Stimulated activated CD8-positive, alpha-beta memory T cell treated with anti-CD3 and anti-CD28 coated beads, Interleukin-7, amount 100 ng/mL, for 1 hour (primary cell): Measurements from ENCODE around the gene TMTC2.
"Not testable (repeated sequence)": the region's sequence is repeated elsewhere in the genome, so short reads cannot be mapped to it uniquely, and the experiment has no call there.

Experiments
- DNase-seq, 2 donors: peaks; one replicate each; pipeline ENCODE4 v3.0.0-alpha.2; 2020; ENCODE audit warnings: low read depth in 2 of 2

The TMTC2 gene

DNA sequence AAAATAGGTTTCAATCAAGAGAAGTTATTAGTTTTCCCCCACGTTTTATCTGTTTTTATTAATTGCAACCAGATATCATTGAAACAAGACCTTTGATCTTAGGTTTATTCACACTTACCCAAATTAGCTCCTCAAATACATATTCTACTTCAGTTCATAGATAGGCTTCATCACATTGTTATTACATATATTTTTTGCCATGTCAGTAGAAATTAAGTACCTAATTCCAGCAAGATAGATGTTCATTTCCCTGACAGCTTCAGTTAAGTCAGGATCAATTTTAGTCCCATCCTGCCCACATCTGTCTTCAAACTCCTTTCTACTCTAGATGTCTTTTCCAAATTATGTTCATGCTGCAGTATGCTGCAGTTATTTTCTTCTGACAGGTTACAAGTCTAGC lies 388.8 kb downstream of the TMTC2 start:
- DNase-seq, result no peak

DNA sequence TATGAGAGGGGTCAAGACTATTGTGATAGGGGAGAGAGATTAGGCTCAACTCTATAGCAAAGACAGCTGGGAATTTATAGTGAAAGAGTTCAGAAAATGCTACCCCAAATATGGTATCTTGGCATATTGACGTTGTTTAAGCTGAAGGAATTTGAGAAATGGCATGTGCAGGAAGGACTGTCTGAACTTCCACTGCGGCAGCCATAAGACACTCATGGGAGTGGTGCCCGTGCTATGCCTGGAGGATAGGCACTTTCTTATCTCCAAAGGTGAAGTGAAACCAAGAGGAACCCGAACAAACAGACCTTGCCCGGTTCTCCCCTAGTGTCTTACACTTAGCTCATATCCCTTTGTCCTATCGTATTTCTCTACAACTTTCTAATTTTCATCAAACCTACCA lies 390.3 kb downstream of the TMTC2 start:
- no peak for DNase-seq

GRCh38 chr12:83082690-83083276 lies 396.1 kb downstream of the TMTC2 start:
- DNase-seq, result no peak

GRCh38 chr12:83083616-83084015 lies 396.9 kb downstream of the TMTC2 start:
- no peak for DNase-seq

- DNase-seq, result no peak
Observed at GRCh38 chr12:83084516-83085234, 398.0 kb downstream of the TMTC2 start.

DNA sequence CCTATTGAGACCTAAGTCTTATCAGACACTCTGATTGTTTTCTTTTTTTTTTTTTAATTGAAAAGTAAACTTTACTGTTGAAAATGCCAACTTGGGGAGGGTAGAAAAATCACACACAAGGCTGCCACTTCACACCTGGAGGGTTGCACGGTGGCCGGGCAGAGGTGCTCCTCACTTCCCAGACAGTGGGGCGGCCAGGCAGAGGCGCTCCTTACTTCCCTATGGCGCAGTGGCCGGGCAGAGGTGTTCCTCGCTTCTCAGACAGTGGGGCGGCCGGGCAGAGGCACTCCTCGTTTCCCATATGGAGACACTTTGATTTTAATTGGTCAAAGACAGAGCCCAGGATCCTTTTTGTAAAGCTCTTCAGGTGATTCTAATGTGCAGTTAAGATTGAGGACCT lies 399.3 kb downstream of the TMTC2 start:
- no peak for DNase-seq

- DNase-seq, result no peak
Observed at GRCh38 chr12:83089575-83089974, 402.9 kb downstream of the TMTC2 start.

DNA sequence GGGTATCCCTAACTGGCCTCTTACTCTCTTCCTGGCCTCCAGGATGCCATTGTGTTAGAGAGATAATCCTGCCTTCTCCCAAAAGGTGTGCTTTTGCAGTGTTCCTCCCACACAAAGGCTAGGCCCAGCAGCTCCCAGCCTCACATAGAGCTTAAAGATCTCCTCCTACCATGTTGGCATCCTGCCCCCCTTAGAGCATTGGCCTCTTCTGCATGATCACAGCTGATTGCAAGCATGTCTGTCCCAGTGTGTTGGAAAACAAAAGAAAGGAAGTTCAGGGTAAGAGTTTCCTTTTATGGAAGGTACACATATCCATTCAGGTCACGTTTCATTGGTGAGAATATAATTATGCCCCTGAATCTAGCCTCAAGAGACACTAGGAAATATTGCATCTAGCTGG lies 405.4 kb downstream of the TMTC2 start:
- DNase-seq, result no peak

DNA sequence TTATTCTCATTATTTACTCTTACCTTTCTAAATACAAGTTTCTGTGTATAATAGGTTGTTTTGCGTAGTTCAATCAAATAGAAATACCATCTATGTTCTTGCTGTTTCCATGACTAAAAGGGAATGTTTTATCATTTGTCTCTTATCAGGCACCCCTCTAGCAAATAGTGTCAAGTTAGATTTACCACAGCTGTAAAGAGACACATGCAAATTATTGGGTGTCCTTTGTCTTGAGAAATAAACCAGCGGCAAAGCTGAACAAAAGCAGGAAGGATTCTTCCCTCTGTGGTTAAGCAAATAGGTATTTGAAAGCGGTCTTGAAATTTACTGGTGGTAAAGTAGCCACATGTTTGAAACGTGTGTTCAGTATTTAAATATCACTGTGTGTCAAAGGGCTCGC lies 405.9 kb downstream of the TMTC2 start:
- DNase-seq, result no peak

GRCh38 chr12:83093426-83093825 lies 406.7 kb downstream of the TMTC2 start:
- DNase-seq, result no peak

GRCh38 chr12:83097643-83098342 lies 411.1 kb downstream of the TMTC2 start:
- DNase-seq, result no peak

DNA sequence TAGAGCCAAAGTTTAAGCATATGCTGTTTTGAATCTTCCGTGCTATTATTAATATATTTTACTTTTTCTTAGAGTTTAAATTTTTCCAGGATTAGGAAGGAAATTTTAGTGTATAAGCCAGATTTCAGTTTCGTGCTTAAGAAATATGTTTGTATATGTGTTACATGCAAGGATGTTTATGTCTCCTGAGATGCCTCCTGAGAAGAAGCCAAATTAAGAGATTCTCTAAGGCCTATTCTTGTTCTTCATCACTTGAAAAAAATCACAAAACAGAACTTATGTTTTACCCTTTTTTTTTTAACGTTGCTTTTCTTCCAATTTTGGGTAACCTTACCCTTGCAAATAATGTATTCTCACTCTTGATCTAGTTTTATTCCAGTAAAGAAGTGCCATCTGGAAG lies 412.7 kb downstream of the TMTC2 start:
- no peak for DNase-seq

GRCh38 chr12:83102499-83102898 lies 415.8 kb downstream of the TMTC2 start:
- no peak for DNase-seq

GRCh38 chr12:83106873-83107272 lies 420.2 kb downstream of the TMTC2 start:
- DNase-seq, result no peak

GRCh38 chr12:83110424-83110823 lies 423.7 kb downstream of the TMTC2 start:
- DNase-seq, result no peak

DNA sequence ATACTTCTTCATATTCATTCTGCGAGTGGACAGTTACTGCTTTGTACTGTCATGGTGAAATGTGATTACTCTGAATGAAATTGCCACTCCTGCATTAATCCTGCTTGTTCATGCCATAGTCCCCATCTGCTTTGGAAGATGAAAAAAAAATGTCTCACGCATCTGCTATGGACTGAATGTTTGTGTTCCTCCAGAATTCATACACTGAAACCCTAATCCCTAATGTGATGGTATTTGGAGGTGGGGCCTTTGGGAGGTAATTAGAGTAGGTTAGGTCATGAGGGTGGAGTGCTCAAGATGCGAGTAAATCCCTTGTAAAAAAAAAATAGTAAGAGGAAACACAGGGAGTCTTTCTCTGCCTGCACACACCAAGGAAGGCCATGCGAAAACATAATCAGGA lies 427.2 kb downstream of the TMTC2 start:
- DNase-seq, result no peak

DNA sequence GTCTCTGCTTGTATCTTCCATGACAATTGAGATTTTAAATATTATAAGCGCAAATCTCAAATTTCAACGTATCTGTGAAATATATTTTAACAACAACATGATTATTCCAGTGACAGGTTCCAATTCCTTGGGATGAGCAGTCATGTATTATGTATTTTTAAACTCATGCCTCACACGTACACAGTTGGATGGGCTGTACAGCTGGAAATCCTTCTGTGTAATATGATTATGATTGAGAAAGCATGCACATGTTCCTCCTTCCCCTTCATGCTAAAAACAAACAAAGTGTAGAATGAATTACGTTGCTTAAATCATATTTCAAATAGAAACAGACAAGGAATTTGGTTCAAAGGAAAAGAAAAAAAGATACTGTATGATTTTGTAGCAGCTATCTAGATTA lies 428.3 kb downstream of the TMTC2 start:
- DNase-seq, result no peak

DNA sequence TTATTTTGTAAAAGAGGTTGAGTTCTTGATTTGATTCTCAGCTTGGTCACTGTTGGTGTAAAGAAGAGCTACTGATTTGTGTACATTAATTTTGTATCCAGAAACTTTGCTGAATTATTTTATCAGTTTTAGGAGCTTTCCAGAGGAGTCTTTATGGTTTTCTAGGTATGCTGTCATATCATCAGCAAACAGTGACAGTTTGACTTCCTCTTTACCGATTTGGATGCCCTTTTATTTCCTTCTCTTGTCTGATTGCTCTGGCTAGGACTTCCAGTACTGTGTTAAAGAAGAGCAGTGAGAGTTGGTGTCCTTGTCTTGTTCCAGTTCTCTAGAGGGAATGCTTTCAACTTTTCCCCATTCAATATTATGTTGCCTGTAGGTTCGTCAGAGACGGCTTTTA lies 431.2 kb downstream of the TMTC2 start:
- DNase-seq, result not testable (repeated sequence)

GRCh38 chr12:83121897-83122622 lies 435.4 kb downstream of the TMTC2 start:
- DNase-seq, result no peak

DNA sequence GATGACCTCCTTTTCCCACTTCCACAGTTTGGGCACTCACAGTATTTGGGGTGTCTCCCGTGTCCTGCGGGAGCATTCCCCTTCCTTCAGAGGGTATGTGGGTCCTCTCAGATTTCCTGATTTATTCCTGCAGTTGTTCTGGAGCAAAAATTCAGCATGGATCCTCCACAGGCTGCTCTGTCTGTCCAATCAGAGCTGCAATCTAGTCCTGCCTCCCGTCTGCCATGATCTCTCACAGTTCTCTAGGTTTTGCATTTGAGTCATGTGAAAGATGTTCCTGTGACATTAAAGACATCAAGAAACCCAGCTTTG lies 435.9 kb downstream of the TMTC2 start:
- no peak for DNase-seq

DNA sequence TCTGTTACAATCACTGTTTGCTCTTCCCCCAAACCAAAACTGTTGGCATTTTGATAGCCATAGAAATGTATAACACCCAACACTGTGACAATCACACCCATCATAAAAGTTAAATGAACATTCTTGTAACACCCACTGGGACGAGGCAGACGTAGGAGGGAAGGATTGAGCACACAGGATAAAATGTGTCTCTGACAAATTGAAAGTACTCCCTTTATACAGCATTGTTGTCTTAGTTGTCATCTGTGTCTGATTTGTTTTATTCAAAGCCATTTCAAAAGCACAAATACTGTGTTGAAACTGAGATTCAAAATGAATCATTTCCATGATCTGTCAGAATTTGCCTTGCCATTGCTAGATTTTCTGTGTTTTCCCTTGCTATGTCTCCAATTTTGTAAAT lies 436.3 kb downstream of the TMTC2 start:
- DNase-seq, result no peak

DNA sequence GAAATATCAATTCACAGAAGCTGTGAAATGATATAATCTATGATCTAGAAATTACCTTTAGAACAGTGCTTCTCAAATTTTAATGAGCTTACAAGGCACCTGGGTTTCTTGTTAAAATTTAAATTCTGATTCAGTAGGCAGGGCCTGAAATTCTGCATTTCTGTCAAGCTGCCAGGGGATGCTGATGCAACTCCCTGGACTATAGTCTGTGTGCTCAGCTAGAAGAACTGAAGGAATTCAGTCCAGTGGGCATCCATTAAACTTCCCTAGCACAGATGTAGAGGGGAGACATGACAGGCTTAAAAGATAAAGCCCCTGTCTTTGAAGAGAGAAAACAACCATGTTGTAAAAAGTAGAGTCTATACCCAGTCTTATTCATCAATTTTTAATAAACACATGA lies 441.8 kb downstream of the TMTC2 start:
- DNase-seq, result no peak

DNA sequence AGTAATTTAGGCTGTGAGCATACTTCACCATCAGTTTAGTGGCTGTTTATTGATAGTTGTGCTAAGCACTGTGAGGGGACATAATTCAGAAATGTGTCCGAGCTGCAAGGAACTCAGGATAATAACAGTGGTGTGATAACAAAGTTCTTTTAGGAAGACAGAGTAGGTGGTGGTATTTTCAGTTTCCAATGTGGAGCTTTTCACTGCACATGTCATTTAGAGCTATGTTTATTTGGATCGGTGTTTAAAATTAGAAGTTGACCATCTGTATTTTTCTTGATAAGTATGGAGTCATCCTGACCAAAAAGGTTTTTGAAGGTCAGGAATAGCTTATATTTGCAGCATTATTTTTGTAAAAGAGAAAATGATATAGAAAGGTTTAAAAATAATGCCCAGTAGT lies 443.5 kb downstream of the TMTC2 start:
- DNase-seq, result no peak
